ENCODE data around the gene SEMA4C.

GRCh38 chr2:96865654-96866053 lies 4.2 kb downstream of the SEMA4C start:
- no peak for TF ChIP-seq POLR2A (IDR thresholded peaks at IDR 0.05; ENCODE audit: low read depth)
- TF ChIP-seq CTCF (IDR thresholded peaks at IDR 0.05), result no peak
- TF ChIP-seq POLR2AphosphoS5 (IDR thresholded peaks at IDR 0.05), result no peak
- TF ChIP-seq EP300 (IDR thresholded peaks at IDR 0.05), result no peak
